H9 (cell line): ENCODE measurements around the gene MTA3. TPM values are rescaled to one million over a fixed set of nuclear protein-coding genes. Genes with fewer than 3 reads are reported as not detected.

Experiments
- DNase-seq: peaks from one replicate; pipeline ENCODE4 v3.0.0-alpha.2; 2017
- H2AFZ ChIP-seq: one replicate; pipeline ENCODE4 v1.6.1; 2013; ENCODE audit warnings: mild to moderate bottlenecking, low read length, control low read depth, moderate library complexity
- H2AK5ac ChIP-seq: 2 replicates; pipeline ENCODE4 v1.6.1; 2013; ENCODE audit warnings: low read length, control low read depth, mixed read lengths; ENCODE audit not compliant: insufficient read length
- H2BK120ac ChIP-seq: one replicate; pipeline ENCODE4 v1.6.1; 2013; ENCODE audit warnings: low read depth, mild to moderate bottlenecking, low read length, control low read depth, inconsistent platforms; ENCODE audit not compliant: poor library complexity, severe bottlenecking
- H2BK12ac ChIP-seq: 2 replicates; pipeline ENCODE4 v1.6.1; 2013; ENCODE audit warnings: low read length, control low read depth, mixed read lengths, low read depth; ENCODE audit not compliant: insufficient read length
- H2BK15ac ChIP-seq: 2 replicates; pipeline ENCODE4 v1.6.1; 2013; ENCODE audit warnings: low read depth, low read length, control low read depth
- H2BK20ac ChIP-seq: one replicate; pipeline ENCODE4 v1.6.1; 2013; ENCODE audit warnings: low read depth, mild to moderate bottlenecking, low read length, control low read depth, inconsistent platforms; ENCODE audit not compliant: poor library complexity, severe bottlenecking
- H2BK5ac ChIP-seq: 2 replicates; pipeline ENCODE4 v1.6.1; 2013; ENCODE audit warnings: low read length, control low read depth, mixed read lengths; ENCODE audit not compliant: insufficient read length
- H3K14ac ChIP-seq: 2 replicates; pipeline ENCODE4 v1.6.1; 2013; ENCODE audit warnings: low read length, control low read depth; ENCODE audit not compliant: insufficient read depth
- H3K18ac ChIP-seq: 2 replicates; pipeline ENCODE4 v1.6.1; 2013; ENCODE audit warnings: low read depth, mild to moderate bottlenecking, mixed read lengths, low read length, control low read depth; ENCODE audit not compliant: insufficient read length
- H3K23ac ChIP-seq: 2 replicates; pipeline ENCODE4 v1.6.1; 2013; ENCODE audit warnings: low read length, control low read depth, mixed read lengths, low read depth; ENCODE audit not compliant: insufficient read length
- H3K23me2 ChIP-seq: 2 replicates; pipeline ENCODE4 v1.6.1; 2013; ENCODE audit warnings: low read depth, mild to moderate bottlenecking, mixed read lengths, low read length, control low read depth; ENCODE audit not compliant: insufficient read length, poor library complexity, severe bottlenecking
- H3K27ac ChIP-seq: 2 replicates; pipeline ENCODE4 v1.5.1; 2013; ENCODE audit warnings: low read length, control low read depth, mixed read lengths, low read depth; ENCODE audit not compliant: insufficient read length
- H3K27me3 ChIP-seq: 2 replicates; pipeline ENCODE4 v1.6.1; 2013; ENCODE audit warnings: low read length, control low read depth, inconsistent platforms; ENCODE audit not compliant: insufficient read depth
- H3K4ac ChIP-seq: 2 replicates; pipeline ENCODE4 v1.6.1; 2013; ENCODE audit warnings: low read depth, mild to moderate bottlenecking, control low read depth, inconsistent platforms, low read length, moderate library complexity
- H3K4me1 ChIP-seq: 2 replicates; pipeline ENCODE4 v1.6.1; 2013; ENCODE audit warnings: low read length, control low read depth, inconsistent platforms; ENCODE audit not compliant: insufficient read depth
- H3K4me2 ChIP-seq: 2 replicates; pipeline ENCODE4 v1.6.1; 2013; ENCODE audit warnings: low read length, control low read depth, mixed read lengths; ENCODE audit not compliant: insufficient read length, insufficient read depth
- H3K56ac ChIP-seq: 2 replicates; pipeline ENCODE4 v1.6.1; 2013; ENCODE audit warnings: low read depth, mild to moderate bottlenecking, mixed read lengths, low read length, control low read depth; ENCODE audit not compliant: insufficient read length
- H3K79me1 ChIP-seq: 2 replicates; pipeline ENCODE4 v1.6.1; 2013; ENCODE audit warnings: low read depth, mild to moderate bottlenecking, moderate library complexity, low read length, control low read depth, inconsistent platforms; ENCODE audit not compliant: insufficient read depth, poor library complexity, severe bottlenecking
- H3K79me2 ChIP-seq: 2 replicates; pipeline ENCODE4 v1.6.1; 2013; ENCODE audit warnings: low read length, control low read depth, inconsistent platforms; ENCODE audit not compliant: insufficient read depth
- H3K9ac ChIP-seq: 2 replicates; pipeline ENCODE4 v1.6.1; 2013; ENCODE audit warnings: low read length, control low read depth, mixed read lengths; ENCODE audit not compliant: insufficient read length; ENCODE audit errors: extremely low read depth
- H3K9me3 ChIP-seq: one replicate; pipeline ENCODE4 v1.6.1; 2013; ENCODE audit warnings: low read depth, low read length, inconsistent platforms; ENCODE audit not compliant: control insufficient read depth
- H3T11ph ChIP-seq: one replicate; pipeline ENCODE4 v1.6.1; 2013; ENCODE audit warnings: mild to moderate bottlenecking, low read length, control low read depth, inconsistent platforms
- H4K20me1 ChIP-seq: one replicate; pipeline ENCODE4 v1.6.1; 2013; ENCODE audit not compliant: control insufficient read depth, insufficient read length, insufficient read depth
- H4K5ac ChIP-seq: 2 replicates; pipeline ENCODE4 v1.6.1; 2013; ENCODE audit warnings: low read depth, mild to moderate bottlenecking, mixed read lengths, low read length, control low read depth; ENCODE audit not compliant: insufficient read length
- H4K8ac ChIP-seq: replicated peaks from 2 replicates; pipeline ENCODE4 v1.6.1; 2013; ENCODE audit warnings: low read length, control low read depth, mixed read lengths, low read depth; ENCODE audit not compliant: insufficient read length
- H4K91ac ChIP-seq: 2 replicates; pipeline ENCODE4 v1.6.1; 2013; ENCODE audit warnings: low read depth, mild to moderate bottlenecking, moderate library complexity, mixed read lengths, low read length, control low read depth; ENCODE audit not compliant: insufficient read length
- H3K27ac Mint-ChIP-seq, 3 experiments: 2 replicates in 2 of 3; 3 replicates in 1 of 3; pipeline ENCODE4 v1.8.0; 2020 to 2021; ENCODE audit warnings: mixed read lengths in 3 of 3, mild to moderate bottlenecking in 1 of 3, moderate library complexity in 1 of 3
- H3K27me3 Mint-ChIP-seq: 2 replicates; pipeline ENCODE4 v1.8.0; 2021; ENCODE audit warnings: low read depth, mild to moderate bottlenecking, moderate library complexity, mixed read lengths
- H3K36me3 Mint-ChIP-seq, 3 experiments: 2 replicates in 2 of 3; 3 replicates in 1 of 3; pipeline ENCODE4 v1.8.0; 2020 to 2021; ENCODE audit warnings: low read depth in 3 of 3, mixed read lengths in 3 of 3; ENCODE audit not compliant: insufficient read depth in 1 of 3
- H3K4me1 Mint-ChIP-seq, 2 experiments: 2 replicates each; pipeline ENCODE4 v1.8.0; 2020; ENCODE audit warnings: mixed read lengths in 2 of 2
- H3K4me3 Mint-ChIP-seq, 2 experiments: 2 replicates in 1 of 2; 3 replicates in 1 of 2; pipeline ENCODE4 v1.8.0; 2020 to 2021; ENCODE audit warnings: mild to moderate bottlenecking in 2 of 2, mixed read lengths in 2 of 2, moderate library complexity in 1 of 2
- H3K9me3 Mint-ChIP-seq, 2 experiments: 2 replicates in 1 of 2; 3 replicates in 1 of 2; pipeline ENCODE4 v1.8.0; 2020; ENCODE audit warnings: mild to moderate bottlenecking in 2 of 2, mixed read lengths in 2 of 2, moderate library complexity in 1 of 2
- total RNA-seq: library from RNA; stranded (reverse); gene quantifications from 2 replicates; pipeline ENCODE4 v1.2.1, GENCODE V29; 2021
- TF ChIP-seq, protein P1 (sequence below): fragments of 200-600 bp; sonication (generic); conservative IDR thresholded peaks from 3 replicates; pipeline ENCODE4 v1.8.0; 2021; ENCODE audit warnings: antibody characterized with exemption, mild to moderate bottlenecking

MTA3 gene
- total RNA-seq, 1 experiment from 2014 or later, result 253 TPM

DNA sequence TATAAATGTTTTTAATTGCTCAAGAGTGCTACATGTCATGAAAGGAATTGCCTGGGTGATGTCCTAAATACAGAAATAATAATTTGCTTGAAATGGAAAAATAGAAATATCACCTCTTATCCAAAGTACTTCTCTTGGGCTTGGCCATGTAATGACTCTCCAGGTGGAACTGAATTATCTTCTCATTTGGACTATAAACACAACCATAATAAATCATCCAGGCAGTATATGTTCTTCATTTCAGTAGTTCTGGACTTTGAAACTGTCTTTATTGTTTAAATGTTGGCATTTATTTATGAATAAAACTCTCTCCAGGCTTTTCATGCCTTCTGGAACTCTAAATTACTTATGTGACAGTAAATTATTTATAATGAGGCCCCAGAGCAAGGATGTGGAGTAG lies 155.0 kb downstream of the MTA3 start:
- Mint-ChIP-seq H3K9me3 (no peaks in the 10 kb centered on the region), H3K36me3 (peaks cover 0 to 1% (median 0%) of the 10 kb centered on the region in 3 experiments; a peak in 3 of 7 replicates), H3K4me3 (no peak overlapping the region), H3K27ac (no peak overlapping the region), H3K27me3 (no peaks in the 10 kb centered on the region), H3K4me1 (peaks cover 13 to 14% of the 10 kb centered on the region in 2 experiments)
- TF ChIP-seq, protein P1, sequence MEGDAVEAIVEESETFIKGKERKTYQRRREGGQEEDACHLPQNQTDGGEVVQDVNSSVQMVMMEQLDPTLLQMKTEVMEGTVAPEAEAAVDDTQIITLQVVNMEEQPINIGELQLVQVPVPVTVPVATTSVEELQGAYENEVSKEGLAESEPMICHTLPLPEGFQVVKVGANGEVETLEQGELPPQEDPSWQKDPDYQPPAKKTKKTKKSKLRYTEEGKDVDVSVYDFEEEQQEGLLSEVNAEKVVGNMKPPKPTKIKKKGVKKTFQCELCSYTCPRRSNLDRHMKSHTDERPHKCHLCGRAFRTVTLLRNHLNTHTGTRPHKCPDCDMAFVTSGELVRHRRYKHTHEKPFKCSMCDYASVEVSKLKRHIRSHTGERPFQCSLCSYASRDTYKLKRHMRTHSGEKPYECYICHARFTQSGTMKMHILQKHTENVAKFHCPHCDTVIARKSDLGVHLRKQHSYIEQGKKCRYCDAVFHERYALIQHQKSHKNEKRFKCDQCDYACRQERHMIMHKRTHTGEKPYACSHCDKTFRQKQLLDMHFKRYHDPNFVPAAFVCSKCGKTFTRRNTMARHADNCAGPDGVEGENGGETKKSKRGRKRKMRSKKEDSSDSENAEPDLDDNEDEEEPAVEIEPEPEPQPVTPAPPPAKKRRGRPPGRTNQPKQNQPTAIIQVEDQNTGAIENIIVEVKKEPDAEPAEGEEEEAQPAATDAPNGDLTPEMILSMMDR, result no peak
- no peak overlapping the region for H3K56ac ChIP-seq
- H4K20me1 ChIP-seq, result no peaks in the 10 kb centered on the region
- H2BK15ac ChIP-seq, result no peak overlapping the region
- H2BK12ac ChIP-seq, result no peak overlapping the region
- no peak overlapping the region for H2AK5ac ChIP-seq
- H3K79me2 ChIP-seq, result no peaks in the 10 kb centered on the region
- no peak for DNase-seq
- H3K14ac ChIP-seq, result no peak overlapping the region
- H3K9me3 ChIP-seq, result no peaks in the 10 kb centered on the region
- H2AFZ ChIP-seq, result no peak overlapping the region
- no peak overlapping the region for H3K4ac ChIP-seq
- H3K23ac ChIP-seq, result no peak overlapping the region
- no peaks in the 10 kb centered on the region for H3K27me3 ChIP-seq
- peaks cover 6% of the 10 kb centered on the region; the same call in 1 of the 2 replicates for H3K4me1 ChIP-seq
- H3K27ac ChIP-seq, result no peak overlapping the region
- no peak overlapping the region for H4K91ac ChIP-seq
- H3T11ph ChIP-seq, result no peak overlapping the region
- no peak overlapping the region for H3K4me2 ChIP-seq
- no peak overlapping the region for H3K18ac ChIP-seq
- H3K79me1 ChIP-seq, result no peaks in the 10 kb centered on the region
- H3K9ac ChIP-seq, result no peak overlapping the region
- no peak overlapping the region for H2BK20ac ChIP-seq
- no peaks in the 10 kb centered on the region for H3K23me2 ChIP-seq
- H2BK5ac ChIP-seq, result no peak overlapping the region
- no peak overlapping the region for H4K5ac ChIP-seq
- no peak overlapping the region for H2BK120ac ChIP-seq
- H4K8ac ChIP-seq, result no peak overlapping the region
